Measurements from ENCODE around the gene FBXL19.

- TF ChIP-seq CTCF (tag by site-specific recombination; IDR thresholded peaks at IDR 0.05) (no peak), ZNF391 (tag by site-specific recombination; IDR thresholded peaks at IDR 0.05; ENCODE audit: borderline replicate concordance, low read depth) (no peak), PRDM10 (tag by site-specific recombination; IDR thresholded peaks at IDR 0.05) (no peak), ZNF221 (tag by site-specific recombination; IDR thresholded peaks at IDR 0.05; ENCODE audit: borderline replicate concordance) (no peak), MZF1 (tag by site-specific recombination; IDR thresholded peaks at IDR 0.05; ENCODE audit: borderline replicate concordance) (no peak), ZNF580 (tag by site-specific recombination; IDR thresholded peaks at IDR 0.05) (no peak), ZNF843 (tag by site-specific recombination; IDR thresholded peaks at IDR 0.05) (peak; percentile 25; the same call in 1 of the 2 replicates), ZNF792 (tag by site-specific recombination; IDR thresholded peaks at IDR 0.05) (no peak), IKZF3 (tag by site-specific recombination; IDR thresholded peaks at IDR 0.05) (no peak), ZNF510 (tag by site-specific recombination; IDR thresholded peaks at IDR 0.05; ENCODE audit: insufficient replicate concordance) (no peak), KLF17 (tag by site-specific recombination; IDR thresholded peaks at IDR 0.05) (no peak)
These were observed 882 bp upstream of the FBXL19 start for GRCh38 chr16:30922420-30922959.
